ENCODE results near the gene CTNNA3. TPM values are rescaled to one million over a fixed set of nuclear protein-coding genes. Genes with fewer than 3 reads are reported as not detected.

The CTNNA3 gene
- total and polyA plus RNA-seq, 2 of the 4 experiments (the other 2 are of a cell fraction), result 0.19 to 0.90 TPM

- H3K14ac ChIP-seq (replicated peaks; ENCODE audit: low read depth, low read length), result no peak overlapping the region
- no peak overlapping the region; the same call in 1 of the 2 replicates for H3K18ac ChIP-seq (ENCODE audit: low read depth, low read length)
- H3K4me2 ChIP-seq (ENCODE audit: low read depth, low read length), result peak overlapping the region; percentile 36; the same call in 1 of the 2 replicates
- peak overlapping the region; percentile 60; the same call in 1 of the 2 replicates for H2BK120ac ChIP-seq (ENCODE audit: low read depth, low read length)
- no peaks in the 10 kb centered on the region; the same call in 1 of the 2 replicates for H3K4me1 ChIP-seq (ENCODE audit: control insufficient read depth, insufficient read depth, low read length)
- in situ Hi-C loops (cut with MboI; ENCODE audit: low sequenced_read_pairs), result no loop called here
- no peaks in the 10 kb centered on the region for H3K36me3 ChIP-seq (ENCODE audit: control insufficient read depth, insufficient read depth, low read length)
- WGBS, 2 experiments (ENCODE audit: extremely low coverage in 2 of 2, insufficient read length in 1 of 2), result no CpG with 5 or more reads among the region's 1 CpG
- H3K27ac ChIP-seq (ENCODE audit: insufficient read depth, low read length), result no peak overlapping the region
- dilution Hi-C loops (cut with HindIII; ENCODE audit: low sequenced_read_pairs, unreplicated experiment), result no loop called here
- H3K9me3 ChIP-seq (ENCODE audit: control insufficient read depth, insufficient read depth, low read length), result no peaks in the 10 kb centered on the region
- BruUV-seq (replicated peaks), result no TSS peak
- H3K4ac ChIP-seq (ENCODE audit: low read depth, low read length), result no peak overlapping the region
- H3K9ac ChIP-seq (ENCODE audit: low read depth, low read length), result no peak overlapping the region
- no peak overlapping the region for H4K5ac ChIP-seq (ENCODE audit: low read depth, low read length)
- no peak overlapping the region for H3K4me3 ChIP-seq (ENCODE audit: insufficient read depth, low read depth, low read length)
- no peak overlapping the region for H2BK15ac ChIP-seq (ENCODE audit: low read depth, low read length)
- ChIA-PET POLR2A (ENCODE audit: unreplicated experiment) (no interaction called here), CTCF (interaction anchor here (1.1 kb wide), 1 partner anchor 45 kb away, joined by 4 read pairs; no protein-coding TSS in a partner anchor)
- no peak overlapping the region for H4K91ac ChIP-seq (ENCODE audit: insufficient read depth, low read depth, low read length)
- no peak overlapping the region for H3K23ac ChIP-seq (ENCODE audit: low read depth, low read length)
- peak overlapping the region; percentile 75; the same call in 1 of the 2 replicates for H2BK20ac ChIP-seq (ENCODE audit: low read depth, low read length)
- no peak overlapping the region for H2AK5ac ChIP-seq (ENCODE audit: low read depth, low read length)
- no peaks in the 10 kb centered on the region for H3K9me1 ChIP-seq (ENCODE audit: insufficient read depth, low read length)
- 0 out of 4 replicates have a peak overlapping the region, but pooled peaks of 1 of the 2 experiments have one; percentile 15 for H4K8ac ChIP-seq (ENCODE audit: low read depth in 2 of 2, low read length in 2 of 2)
- H3K27me3 ChIP-seq (ENCODE audit: control insufficient read depth, insufficient read depth, low read length), result no peaks in the 10 kb centered on the region
- peak; percentile 81 for DNase-seq
- H2AK9ac ChIP-seq (replicated peaks; ENCODE audit: low read depth, low read length, poor library complexity), result no peak overlapping the region
- ATAC-seq (ENCODE audit: low read depth), result peak; percentile 89
- no peak for TF ChIP-seq SMC3 (IDR thresholded peaks at IDR 0.05; ENCODE audit: low read depth, low read length)
- TF ChIP-seq MXI1 (IDR thresholded peaks at IDR 0.05; ENCODE audit: borderline replicate concordance, low read depth, low read length), result no peak
- TF ChIP-seq RAD21 (IDR thresholded peaks at IDR 0.05; ENCODE audit: low read length), result no peak
- TF ChIP-seq POLR2A (IDR thresholded peaks at IDR 0.05; ENCODE audit: low read depth, low read length), result no peak
- TF ChIP-seq USF2 (IDR thresholded peaks at IDR 0.05; ENCODE audit: low read depth, low read length), result no peak
- TF ChIP-seq MAFK (IDR thresholded peaks at IDR 0.05; ENCODE audit: low read depth, low read length), result peak; percentile 88
- 0 out of 2 replicates have a peak, but pooled peaks have one; percentile 18 for TF ChIP-seq FOS (IDR thresholded peaks at IDR 0.05; ENCODE audit: low read depth, low read length)
- peak; percentile 68; the same call in 1 of the 2 replicates for TF ChIP-seq NFE2L2 (IDR thresholded peaks at IDR 0.05; ENCODE audit: low read depth, low read length)
- no peak for TF ChIP-seq CEBPB (IDR thresholded peaks at IDR 0.05; ENCODE audit: low read depth, low read length)
- no peak for TF ChIP-seq CHD1 (IDR thresholded peaks at IDR 0.05; ENCODE audit: low read depth, low read length)
- intact Hi-C loops (cut with micrococcal nuclease), result loop anchor here (5.0 kb wide), 1 partner anchor 54 kb away; no protein-coding TSS in a partner anchor
- H2BK5ac ChIP-seq (ENCODE audit: low read depth, low read length, poor library complexity, severe bottlenecking), result no peak overlapping the region
- H3K56ac ChIP-seq (ENCODE audit: extremely low read depth, insufficient read depth, low read length), result peak overlapping the region; percentile 11; the same call in 1 of the 2 replicates
- H3K79me1 ChIP-seq (ENCODE audit: low read depth in 1 of 2, low read length in 2 of 2), result no peaks in the 10 kb centered on the region
- H2AFZ ChIP-seq (replicated peaks; ENCODE audit: low read length, poor library complexity), result peak overlapping the region; percentile 59
- H4K20me1 ChIP-seq (ENCODE audit: insufficient read depth, low read length), result no peaks in the 10 kb centered on the region
Measured at GRCh38 chr10:66836057-66836456, 859.9 kb downstream of the CTNNA3 start.
